GM12891 (cell line): ENCODE data around the gene TMEM135.

Source experiments
- DNase-seq: peaks from one replicate; pipeline ENCODE4 v3.0.0; 2011; ENCODE audit warnings: low spot score; ENCODE audit not compliant: insufficient read length
- FAIRE-seq: peaks from 2 replicates; lab custom pipeline; 2011; peaks lifted over from hg19 to GRCh38; lab: Jason Lieb, UNC
- PAX5 ChIP-seq: IDR thresholded peaks from 2 replicates; pipeline ENCODE4 v1.6.1; 2011; ENCODE audit warnings: low read length, moderate library complexity, mild to moderate bottlenecking; ENCODE audit not compliant: insufficient read depth, severe bottlenecking
- POLR2A ChIP-seq: IDR thresholded peaks from 2 replicates; pipeline ENCODE4 v1.6.1; 2011; ENCODE audit warnings: low read depth, low read length, control low read depth
- POLR2AphosphoS5 ChIP-seq: IDR thresholded peaks from 2 replicates; pipeline ENCODE4 v1.6.1; 2011; ENCODE audit warnings: low read depth, low read length, control low read depth
- POU2F2 ChIP-seq: IDR thresholded peaks from 2 replicates; pipeline ENCODE4 v1.6.1; 2011; ENCODE audit warnings: low read depth, mild to moderate bottlenecking, control low read depth, low read length, moderate library complexity
- SPI1 ChIP-seq: IDR thresholded peaks from 2 replicates; pipeline ENCODE4 v1.6.1; 2011; ENCODE audit warnings: low read depth, low read length, control low read depth
- TAF1 ChIP-seq: IDR thresholded peaks from 2 replicates; pipeline ENCODE4 v1.6.1; 2011; ENCODE audit warnings: low read depth, low read length, control low read depth

TMEM135 gene

GRCh38 chr11:87331273-87331672 is 293.5 kb downstream of the TMEM135 start:
- TF ChIP-seq SPI1, result no peak
- TF ChIP-seq POLR2AphosphoS5, result no peak
- TF ChIP-seq POLR2A, result no peak
- TF ChIP-seq PAX5, result no peak
- TF ChIP-seq TAF1, result no peak
- no peak for TF ChIP-seq POU2F2
- DNase-seq, result no peak
- FAIRE-seq, result no peak

- TF ChIP-seq POU2F2 (no peak), SPI1 (no peak), TAF1 (no peak), POLR2A (no peak), POLR2AphosphoS5 (no peak), PAX5 (no peak)
- FAIRE-seq (no peak), DNase-seq (no peak)
Measured at GRCh38 chr11:87338046-87338639, 300.4 kb downstream of the TMEM135 start.

DNA sequence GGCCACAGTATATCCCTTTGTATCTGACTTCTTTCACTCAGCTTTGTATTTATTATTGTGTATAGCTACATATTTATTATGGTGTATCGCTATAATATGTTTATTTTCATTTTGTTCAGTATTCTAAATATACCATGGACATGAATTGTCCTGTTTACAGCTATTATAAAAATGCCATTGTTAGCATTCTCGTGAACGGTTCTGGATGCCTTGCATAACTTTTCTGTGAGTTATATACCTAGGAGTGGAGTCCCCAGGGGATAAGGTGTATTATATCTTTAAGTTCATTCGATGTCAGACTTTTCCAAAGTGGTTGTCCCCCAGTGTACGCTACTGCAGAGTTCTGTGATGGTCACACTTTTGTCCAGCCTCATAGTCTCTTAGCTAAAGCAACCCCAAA is 301.7 kb downstream of the TMEM135 start:
- DNase-seq, result no peak
- no peak for FAIRE-seq
- TF ChIP-seq POLR2AphosphoS5 (no peak), POLR2A (no peak), POU2F2 (no peak), TAF1 (no peak), SPI1 (no peak)

- TF ChIP-seq POLR2AphosphoS5 (no peak), POLR2A (no peak), SPI1 (no peak), TAF1 (no peak), PAX5 (no peak), POU2F2 (no peak)
- FAIRE-seq, result no peak
- DNase-seq, result no peak
Measured at GRCh38 chr11:87347441-87347840, 309.7 kb downstream of the TMEM135 start.

- FAIRE-seq, result no peak
- TF ChIP-seq SPI1 (no peak), PAX5 (no peak), POLR2AphosphoS5 (no peak), POLR2A (no peak), POU2F2 (no peak), TAF1 (no peak)
- no peak for DNase-seq
Measured at GRCh38 chr11:87347854-87348253, 310.1 kb downstream of the TMEM135 start.

DNA sequence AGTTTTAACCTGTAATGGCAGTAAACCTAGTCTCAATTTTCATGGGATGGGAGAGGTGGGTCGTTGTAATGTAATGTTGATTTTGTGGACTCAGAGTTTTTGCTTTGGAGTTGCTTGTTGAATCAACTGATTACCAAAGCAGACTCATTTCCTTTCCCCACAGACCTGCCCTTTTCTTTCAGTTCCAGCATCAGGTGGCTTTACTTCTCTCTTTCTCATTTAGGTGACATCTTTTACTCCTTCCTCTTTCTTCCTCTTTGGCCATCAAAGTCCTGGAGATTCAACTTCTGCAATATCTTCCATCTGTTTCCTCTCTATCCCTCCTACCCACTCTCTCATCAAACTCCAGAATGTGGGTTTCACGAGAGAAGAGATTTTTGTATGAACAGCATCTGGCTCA is 313.9 kb downstream of the TMEM135 start:
- FAIRE-seq (no peak), DNase-seq (no peak)

GRCh38 chr11:87352759-87353707 is 315.3 kb downstream of the TMEM135 start:
- no peak for TF ChIP-seq POLR2AphosphoS5
- 0 out of 2 replicates have a peak, but pooled peaks have one; percentile 10 for TF ChIP-seq POU2F2
- DNase-seq (peak; percentile 60), FAIRE-seq (peak; percentile 95)

More for the DNA sequence above, 313.9 kb downstream of the TMEM135 start:
- no peak for TF ChIP-seq POLR2A
- no peak for TF ChIP-seq TAF1

- DNase-seq (no peak), FAIRE-seq (no peak)
- TF ChIP-seq TAF1 (no peak), POU2F2 (no peak), POLR2A (no peak), SPI1 (no peak), POLR2AphosphoS5 (no peak), PAX5 (no peak)
Measured at GRCh38 chr11:87353771-87354345, 316.1 kb downstream of the TMEM135 start.

GRCh38 chr11:87355596-87355995 is 317.9 kb downstream of the TMEM135 start:
- FAIRE-seq, result no peak
- TF ChIP-seq TAF1 (no peak), POLR2A (no peak), POU2F2 (no peak), PAX5 (no peak), POLR2AphosphoS5 (no peak)
- no peak for DNase-seq
